Measurements from ENCODE around the gene PLOD2. TPM values are rescaled to one million over a fixed set of nuclear protein-coding genes. Genes with fewer than 3 reads are reported as not detected.

The PLOD2 gene
- total RNA-seq, 2 experiments from 2014 or later: 0.65 to 2.0 TPM

- Mint-ChIP-seq H3K27ac (no peak overlapping the region), H3K4me1 (ENCODE audit: low read depth) (no peaks in the 10 kb centered on the region), H3K9me3 (no peaks in the 10 kb centered on the region), H3K27me3 (peaks cover 6% of the 10 kb centered on the region), H3K36me3 (ENCODE audit: low read depth) (no peaks in the 10 kb centered on the region), H3K4me3 (no peak overlapping the region)
- POLR2A ChIA-PET: no interaction called here
- TF ChIP-seq CTCF (IDR thresholded peaks at IDR 0.05): no peak
- DNase-seq (no peak), ATAC-seq (no peak)
- CTCF ChIA-PET: interaction anchor here (1.6 kb wide), 1 partner anchor 20 kb away, joined by 7 read pairs; no protein-coding TSS in a partner anchor
- intact Hi-C loops (cut with micrococcal nuclease): no loop called here
Measured at GRCh38 chr3:146169891-146170290, 8.9 kb upstream of the PLOD2 start.

- CTCF ChIA-PET: interaction anchor here (2.4 kb wide), 1 partner anchor 23 kb away, joined by 14 read pairs; no protein-coding TSS in a partner anchor
- POLR2A ChIA-PET: no interaction called here
Measured at GRCh38 chr3:146166826-146167225, 5.8 kb upstream of the PLOD2 start.

GRCh38 chr3:146166415-146166821 lies 5.4 kb upstream of the PLOD2 start:
- H3K27ac Mint-ChIP-seq: no peak overlapping the region
- POLR2A ChIA-PET: no interaction called here

More at GRCh38 chr3:146166826-146167225, 5.8 kb upstream of the PLOD2 start:
- Mint-ChIP-seq H3K27me3 (peaks cover 22% of the 10 kb centered on the region), H3K4me1 (ENCODE audit: low read depth) (peaks cover 2% of the 10 kb centered on the region), H3K4me3 (no peak overlapping the region), H3K27ac (no peak overlapping the region), H3K9me3 (no peaks in the 10 kb centered on the region), H3K36me3 (ENCODE audit: low read depth) (no peaks in the 10 kb centered on the region)
- ATAC-seq: no peak
- TF ChIP-seq CTCF (IDR thresholded peaks at IDR 0.05): no peak
- intact Hi-C loops (cut with micrococcal nuclease): no loop called here
- no peak for DNase-seq

GRCh38 chr3:146165877-146166276 lies 4.9 kb upstream of the PLOD2 start:
- Mint-ChIP-seq H3K36me3 (ENCODE audit: low read depth) (no peaks in the 10 kb centered on the region), H3K27ac (no peak overlapping the region), H3K4me1 (ENCODE audit: low read depth) (peaks cover 6% of the 10 kb centered on the region), H3K27me3 (peaks cover 27% of the 10 kb centered on the region), H3K4me3 (no peak overlapping the region), H3K9me3 (no peaks in the 10 kb centered on the region)
- intact Hi-C loops (cut with micrococcal nuclease): no loop called here
- no peak for DNase-seq
- no peak for TF ChIP-seq CTCF (IDR thresholded peaks at IDR 0.05)
- ChIA-PET POLR2A (no interaction called here), CTCF (interaction anchor here (2.4 kb wide), 1 partner anchor 24 kb away, joined by 14 read pairs; no protein-coding TSS in a partner anchor)
- ATAC-seq: no peak

More at GRCh38 chr3:146166415-146166821, 5.4 kb upstream of the PLOD2 start:
- no peaks in the 10 kb centered on the region for H3K9me3 Mint-ChIP-seq
- DNase-seq (no peak), ATAC-seq (no peak)
- peaks cover 6% of the 10 kb centered on the region for H3K4me1 Mint-ChIP-seq (ENCODE audit: low read depth)
- no peak overlapping the region for H3K4me3 Mint-ChIP-seq
- peaks cover 25% of the 10 kb centered on the region for H3K27me3 Mint-ChIP-seq
- CTCF ChIA-PET: interaction anchor here (2.4 kb wide), 1 partner anchor 23 kb away, joined by 14 read pairs; no protein-coding TSS in a partner anchor
- H3K36me3 Mint-ChIP-seq (ENCODE audit: low read depth): no peaks in the 10 kb centered on the region
- TF ChIP-seq CTCF (IDR thresholded peaks at IDR 0.05): no peak
- intact Hi-C loops (cut with micrococcal nuclease): no loop called here

- ChIA-PET POLR2A (no interaction called here), CTCF (interaction anchor here (2.4 kb wide), 1 partner anchor 25 kb away, joined by 14 read pairs; no protein-coding TSS in a partner anchor)
- no peaks in the 10 kb centered on the region for H3K9me3 Mint-ChIP-seq
- H3K27me3 Mint-ChIP-seq: peaks cover 30% of the 10 kb centered on the region
- no peaks in the 10 kb centered on the region for H3K36me3 Mint-ChIP-seq (ENCODE audit: low read depth)
- no peak for TF ChIP-seq CTCF (IDR thresholded peaks at IDR 0.05)
- DNase-seq (no peak), ATAC-seq (no peak)
- no peak overlapping the region for H3K4me3 Mint-ChIP-seq
- no peak overlapping the region for H3K27ac Mint-ChIP-seq
- intact Hi-C loops (cut with micrococcal nuclease): no loop called here
- H3K4me1 Mint-ChIP-seq (ENCODE audit: low read depth): peaks cover 9% of the 10 kb centered on the region
Measured at GRCh38 chr3:146164971-146165769, 4.2 kb upstream of the PLOD2 start.

All from activated CD8-positive, alpha-beta T cell treated with anti-CD3 and anti-CD28 coated beads for 36 hours (primary cell).